KBM-7 (cell line): ENCODE measurements around the gene ENPP6.
"Not testable (repeated sequence)": the region's sequence is repeated elsewhere in the genome, so short reads cannot be mapped to it uniquely, and the experiment has no call there.

Experiments used
- DNase-seq: peaks from one replicate; pipeline ENCODE4 v3.0.0-alpha.2; 2015
- in situ Hi-C: fragments of 300-500 bp; cut with MboI; formaldehyde crosslinking; loops from 2 replicates; pipeline ENCODE4 v1.14.3; 2020; ENCODE audit warnings: low sequenced_read_pairs, low pct_unique_long_range_greater_than_20kb, mixed read lengths

ENPP6 gene

DNA sequence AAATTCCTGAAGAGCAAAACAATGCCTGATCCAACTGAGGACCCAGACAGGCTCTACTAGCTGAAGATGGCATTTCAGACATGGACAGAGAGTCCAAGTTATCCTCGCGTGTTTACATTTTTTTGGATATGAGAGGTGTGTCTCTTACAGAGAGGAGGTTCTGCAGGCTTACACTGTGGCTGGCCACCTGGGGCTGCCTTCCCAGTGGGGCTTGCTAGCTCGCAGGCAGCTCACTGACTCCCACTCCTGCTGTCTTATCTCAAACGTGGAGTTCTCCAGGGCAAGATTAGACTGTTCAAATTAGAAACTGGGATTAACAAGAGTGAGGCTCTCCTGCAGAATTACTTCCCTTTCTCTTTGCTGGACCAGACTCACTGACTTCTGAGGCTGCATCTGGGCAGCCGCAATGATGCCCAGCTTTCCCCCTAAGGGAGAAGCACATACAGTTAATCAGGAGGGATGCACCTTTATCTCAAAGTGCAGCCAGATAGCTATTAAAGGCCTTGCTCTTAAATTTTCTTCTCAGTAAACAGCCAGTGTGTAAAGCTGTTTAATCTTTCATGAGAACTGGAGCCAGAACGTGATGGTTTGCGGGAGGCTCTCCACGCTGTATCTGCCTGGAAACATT lies 123.0 kb downstream of the ENPP6 start:
- DNase-seq, result no peak
- in situ Hi-C loops, result no loop called here

DNA sequence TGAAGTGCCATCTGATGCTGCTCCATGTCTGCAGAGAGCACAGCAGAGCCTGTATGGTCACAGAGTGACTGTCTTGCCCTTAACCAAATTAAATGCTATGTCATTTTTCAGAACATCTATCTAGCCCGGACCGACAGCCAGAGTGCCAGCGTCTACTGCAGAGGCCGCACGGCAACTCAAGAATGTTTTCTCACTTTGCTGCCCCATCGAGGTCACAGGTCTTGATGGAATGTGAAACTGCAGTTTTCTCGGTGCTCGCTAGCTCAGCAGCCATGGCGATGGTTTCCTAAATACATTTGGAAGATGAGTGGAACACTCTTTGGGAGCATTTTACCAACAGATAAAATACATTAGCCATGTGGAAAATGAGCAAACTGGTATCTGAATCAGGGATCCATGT lies 125.7 kb downstream of the ENPP6 start:
- DNase-seq, result no peak
- in situ Hi-C loops, result no loop called here

DNA sequence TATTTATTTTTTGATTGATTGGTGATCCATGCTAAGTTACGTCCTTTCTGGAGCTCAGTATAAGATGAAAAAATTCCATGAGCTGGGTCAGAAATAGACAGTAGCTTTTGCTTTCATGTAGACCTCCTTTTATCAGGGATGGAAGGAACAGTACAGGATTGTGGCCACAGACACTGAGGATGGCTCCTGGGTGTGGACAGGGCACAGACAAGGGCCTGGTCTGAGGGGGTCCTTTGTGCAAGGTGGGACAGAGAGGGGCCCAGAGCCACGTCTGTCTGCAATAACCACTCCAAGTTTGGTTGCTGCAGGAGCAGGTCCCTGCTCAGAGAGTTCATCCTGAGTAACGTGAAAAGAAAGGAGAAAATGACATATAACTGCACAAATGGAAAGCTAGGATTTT lies 127.1 kb downstream of the ENPP6 start:
- in situ Hi-C loops, result no loop called here
- DNase-seq, result no peak

DNA sequence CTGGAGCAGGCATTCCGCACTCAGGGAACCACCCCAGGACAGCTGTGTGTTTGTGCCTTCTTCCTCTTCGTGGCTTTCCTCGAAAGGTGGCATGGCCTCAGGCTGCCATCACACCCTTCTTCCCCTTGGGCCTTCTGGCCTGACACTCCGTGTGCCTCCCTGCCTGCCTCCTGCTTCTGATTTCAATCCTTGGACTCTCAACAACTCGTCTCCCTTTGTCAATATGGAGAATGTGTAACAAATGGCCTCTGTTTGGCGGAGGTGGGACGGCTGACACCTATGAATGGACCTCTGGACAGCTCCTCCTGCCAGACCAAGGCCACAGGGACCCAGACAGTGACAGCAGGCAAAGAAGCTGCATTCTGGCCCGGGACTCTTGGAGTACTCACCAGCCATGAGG lies 137.0 kb downstream of the ENPP6 start:
- in situ Hi-C loops, result no loop called here
- no peak for DNase-seq

DNA sequence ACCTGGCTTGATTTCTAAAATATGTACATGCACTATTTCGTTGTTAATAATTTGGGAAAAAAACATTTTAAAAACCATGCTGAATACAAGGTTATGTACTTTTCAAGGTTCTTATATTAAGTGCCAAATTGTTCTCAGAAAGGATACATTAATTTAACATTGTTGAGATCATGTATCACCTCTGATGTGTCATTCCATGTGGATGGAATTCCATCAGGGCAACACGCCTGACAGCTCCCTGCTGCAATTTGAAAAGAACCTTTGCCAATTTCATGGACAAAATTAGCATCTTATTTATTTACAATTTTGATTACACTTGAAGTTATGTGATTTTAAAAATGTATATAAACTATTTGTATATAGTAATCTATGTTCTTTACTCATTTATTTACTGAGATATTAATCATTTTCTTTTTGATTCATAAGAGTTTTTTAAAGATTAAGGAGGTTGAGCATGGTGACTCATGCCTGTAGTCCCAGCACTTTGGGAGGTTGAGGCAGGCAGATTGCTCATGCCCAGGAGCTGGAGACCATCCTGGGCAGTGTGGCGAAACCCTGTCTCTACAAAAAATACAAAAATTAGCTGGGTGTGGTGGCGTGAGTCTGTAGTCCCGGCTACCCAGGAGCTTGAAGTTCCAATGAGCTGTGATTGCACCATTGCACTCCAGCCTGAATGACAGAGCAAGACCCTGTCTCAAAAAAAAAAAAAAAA lies 142.8 kb downstream of the ENPP6 start:
- DNase-seq, result no peak
- in situ Hi-C loops, result no loop called here

DNA sequence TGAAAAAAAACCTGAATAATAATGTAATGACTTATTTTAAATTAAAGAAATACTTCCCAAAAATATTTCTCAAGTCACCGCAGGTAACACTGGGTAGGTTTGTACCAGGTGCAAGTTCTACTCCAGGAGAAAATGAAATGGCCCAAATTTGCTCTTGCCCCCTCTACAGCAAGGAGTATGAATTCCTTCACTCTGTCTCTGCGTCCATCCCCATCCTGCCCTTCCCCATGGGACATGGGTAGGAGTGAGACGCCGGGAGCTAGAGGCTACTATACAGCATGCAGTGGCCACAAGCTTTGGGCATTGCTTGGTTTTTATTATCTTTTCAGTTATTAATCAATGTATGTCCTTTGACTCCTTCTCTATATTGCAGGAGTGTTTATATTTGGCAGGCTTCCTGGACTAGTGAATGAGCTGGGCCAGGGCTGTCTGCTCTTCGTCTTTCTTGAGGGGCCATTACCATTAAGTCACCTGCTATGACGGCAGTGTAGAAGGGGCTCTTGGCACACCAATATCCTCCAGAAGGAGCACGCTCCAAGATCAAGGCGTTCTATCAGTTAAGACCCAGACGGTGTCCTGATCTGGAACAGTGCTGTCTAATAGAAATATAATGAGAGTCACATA lies 149.6 kb downstream of the ENPP6 start:
- in situ Hi-C loops, result no loop called here

DNA sequence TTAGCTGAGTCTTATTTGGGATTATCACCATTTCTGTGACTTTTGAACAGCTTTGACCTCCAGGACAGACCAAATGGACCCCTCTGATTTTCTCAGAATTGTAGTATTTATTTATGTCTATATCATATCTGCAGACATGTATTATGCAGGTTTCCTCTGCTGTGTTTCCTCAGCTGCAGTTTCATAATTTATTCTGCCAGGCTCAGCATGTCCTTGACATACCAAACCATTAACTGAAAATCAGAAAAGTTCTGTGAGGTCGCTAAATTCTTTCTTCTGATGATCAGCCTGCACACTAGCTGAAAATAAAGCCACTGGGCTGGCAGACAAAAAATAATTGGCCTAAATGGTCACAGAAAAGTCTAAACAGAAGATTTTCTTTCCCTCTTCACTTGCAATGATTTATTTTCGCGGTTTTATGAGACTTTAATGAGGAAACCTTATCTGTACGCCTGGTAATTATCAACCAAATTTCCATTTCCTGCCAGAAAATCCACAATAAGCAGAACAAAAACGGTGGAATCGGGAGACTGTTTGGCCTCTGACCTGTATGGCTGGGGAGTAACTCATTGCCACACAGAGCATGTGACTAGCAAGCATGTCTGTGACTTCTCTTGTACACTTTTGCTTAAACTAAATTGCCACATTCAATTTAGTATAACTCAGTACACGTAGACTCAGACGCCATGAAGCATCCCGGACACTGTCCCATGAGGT lies 150.9 kb downstream of the ENPP6 start:
- no peak for DNase-seq
- in situ Hi-C loops, result no loop called here

More for the DNA sequence above, 149.6 kb downstream of the ENPP6 start:
- DNase-seq, result no peak

DNA sequence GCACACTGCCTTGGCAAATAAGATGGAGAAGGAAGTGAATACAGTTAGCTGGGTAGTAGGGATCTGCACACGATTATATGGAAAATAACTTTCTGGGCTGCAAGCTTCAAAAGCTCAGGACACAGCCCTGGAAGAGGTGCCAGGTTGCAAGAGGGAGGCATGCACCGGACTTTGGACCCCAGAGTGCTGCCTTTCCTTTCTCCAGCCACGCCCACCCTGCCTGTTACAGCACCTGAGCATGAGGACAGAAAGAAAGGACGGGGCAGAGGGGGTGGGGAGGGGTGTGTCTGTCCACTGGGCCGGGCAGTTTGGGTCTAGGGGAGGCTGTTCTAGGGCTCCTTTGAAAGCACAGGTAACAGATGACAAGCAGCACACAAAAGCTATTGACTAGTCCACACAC lies 152.8 kb downstream of the ENPP6 start:
- in situ Hi-C loops, result no loop called here
- DNase-seq, result no peak

DNA sequence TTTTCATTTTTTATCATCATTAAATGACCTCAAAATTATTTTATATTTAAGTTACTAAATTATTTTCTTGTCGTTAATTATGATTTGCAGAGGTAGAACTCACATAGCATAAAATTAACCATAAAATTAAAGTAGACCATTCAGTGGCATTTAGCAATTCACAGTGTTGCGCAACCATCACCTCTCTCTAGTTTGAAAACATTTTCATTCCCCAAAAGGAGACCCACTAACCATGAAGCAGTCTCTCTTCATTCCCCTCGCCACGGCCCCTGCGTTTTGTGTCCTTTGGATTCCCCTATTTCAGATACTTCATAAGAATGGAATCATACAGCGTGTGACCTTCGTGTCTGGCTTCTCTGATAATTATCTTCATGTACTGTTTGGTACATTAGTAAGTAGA lies 154.9 kb downstream of the ENPP6 start:
- in situ Hi-C loops, result no loop called here
- no peak for DNase-seq

DNA sequence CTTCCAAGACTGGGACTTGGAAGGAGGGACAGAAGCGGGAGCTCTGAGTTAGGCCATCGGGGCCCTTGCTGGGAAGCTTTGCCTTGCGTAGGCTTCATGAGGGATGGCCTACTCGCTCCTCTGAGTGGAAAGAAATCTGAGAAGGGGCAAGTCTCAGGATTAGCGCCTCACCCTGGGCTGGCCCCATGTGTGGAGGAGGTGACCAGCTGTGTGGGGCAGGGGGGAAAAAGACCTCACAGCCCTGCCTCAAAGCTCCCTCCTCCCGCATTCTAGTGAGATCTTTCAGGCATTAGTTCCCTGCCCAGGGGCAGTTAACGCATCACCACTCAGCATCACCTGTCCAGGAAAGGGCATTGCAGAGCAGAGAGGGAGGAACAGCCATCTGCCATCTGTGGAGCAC lies 156.1 kb downstream of the ENPP6 start:
- in situ Hi-C loops, result no loop called here
- no peak for DNase-seq

DNA sequence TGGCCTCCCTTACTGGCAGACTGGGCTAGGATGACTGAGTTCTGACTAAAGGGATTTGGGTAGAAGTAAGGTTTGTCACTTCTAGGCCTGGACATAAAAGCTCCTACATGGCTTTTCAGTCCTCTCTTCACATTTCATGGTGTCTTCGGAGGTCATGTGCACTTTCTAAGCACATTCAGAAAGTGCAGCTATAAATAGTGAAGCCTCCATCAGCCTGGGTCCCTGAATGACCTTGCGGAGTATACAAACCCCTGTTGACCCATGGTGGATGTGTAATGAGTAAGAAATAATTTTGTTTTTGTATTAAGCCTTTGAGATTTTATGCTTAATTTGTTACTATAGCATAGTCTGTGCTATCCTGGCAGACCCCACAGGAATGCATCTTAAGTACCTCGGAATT lies 158.6 kb downstream of the ENPP6 start:
- no peak for DNase-seq
- in situ Hi-C loops, result no loop called here

DNA sequence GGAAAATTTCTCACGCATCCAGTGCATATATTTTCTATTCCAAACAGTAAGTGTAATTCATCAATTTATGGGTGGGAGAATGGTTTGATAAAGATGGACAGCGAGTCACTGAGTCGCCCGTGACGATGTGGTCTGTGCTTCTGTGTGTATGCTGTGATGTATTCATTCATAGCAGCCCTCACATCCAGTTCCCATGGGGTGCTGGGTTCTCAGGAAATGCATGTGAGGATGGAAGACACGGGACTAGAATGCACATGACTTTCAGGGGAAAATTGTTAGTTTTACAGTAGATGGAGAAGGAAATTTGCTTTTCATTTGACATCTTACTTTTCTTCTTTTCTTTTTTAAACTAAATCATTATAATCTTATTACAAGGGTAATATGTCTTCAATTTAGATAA lies 159.6 kb downstream of the ENPP6 start:
- in situ Hi-C loops, result no loop called here

DNA sequence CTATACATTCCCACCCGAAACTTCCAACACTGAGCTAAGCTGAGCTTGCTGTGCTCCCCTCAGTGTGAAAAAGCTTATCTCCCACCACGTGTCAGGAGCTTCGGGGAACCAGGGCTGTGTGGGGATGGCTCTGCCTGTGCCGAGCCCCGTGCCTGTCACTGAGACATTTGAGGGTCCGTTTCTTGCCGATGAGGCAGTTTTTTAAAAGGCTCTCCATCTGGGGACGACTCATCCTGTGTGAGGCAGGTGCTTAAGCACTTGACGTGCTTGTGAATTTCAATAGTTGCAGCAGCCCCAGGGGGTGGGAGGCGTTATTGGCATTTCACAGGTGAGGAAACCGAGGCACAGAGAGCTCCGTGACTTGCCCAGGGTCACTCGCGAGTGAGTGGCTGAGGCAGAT lies 160.8 kb downstream of the ENPP6 start:
- no peak for DNase-seq
- in situ Hi-C loops, result no loop called here

More for the DNA sequence above, 159.6 kb downstream of the ENPP6 start:
- no peak for DNase-seq

DNA sequence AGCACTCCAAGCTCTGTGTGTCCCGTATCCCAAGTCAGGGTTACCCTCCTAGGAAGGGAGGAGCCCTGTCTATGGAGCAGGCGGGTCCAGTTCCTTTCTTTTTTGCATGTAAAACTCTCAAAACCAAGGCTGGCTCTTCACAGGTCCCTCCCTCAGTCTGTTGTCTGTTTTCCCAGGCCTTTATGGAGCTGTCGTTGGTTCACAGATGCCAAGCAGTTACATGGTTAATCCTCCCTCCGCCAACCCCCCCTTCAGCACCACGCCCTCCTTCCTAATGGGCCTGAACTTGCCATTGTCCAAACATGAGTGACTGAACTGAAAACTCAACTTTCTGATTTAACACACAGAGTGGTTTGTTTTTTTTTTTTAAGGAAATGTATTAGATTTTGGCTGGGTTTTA lies 164.2 kb downstream of the ENPP6 start:
- in situ Hi-C loops, result no loop called here
- DNase-seq, result no peak

DNA sequence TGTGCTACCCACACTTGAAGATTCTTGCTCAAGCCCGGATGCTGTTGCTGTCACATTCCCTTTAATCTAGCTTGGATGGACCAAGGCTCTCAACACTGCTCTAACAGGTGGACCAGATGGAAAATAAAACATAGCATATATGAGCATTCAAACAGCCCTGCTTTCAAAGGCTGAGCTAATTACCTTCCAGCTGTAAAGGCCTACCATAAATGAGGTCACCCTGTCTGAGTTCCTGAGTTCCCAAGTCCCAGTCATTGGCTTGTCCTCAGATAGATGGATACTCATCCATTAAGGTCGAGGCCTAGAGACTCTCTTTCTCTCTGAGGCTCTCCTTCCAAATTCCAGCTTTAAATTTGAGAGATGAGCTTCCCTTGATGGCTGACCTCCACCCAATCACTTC lies 165.1 kb downstream of the ENPP6 start:
- DNase-seq, result no peak
- in situ Hi-C loops, result no loop called here

DNA sequence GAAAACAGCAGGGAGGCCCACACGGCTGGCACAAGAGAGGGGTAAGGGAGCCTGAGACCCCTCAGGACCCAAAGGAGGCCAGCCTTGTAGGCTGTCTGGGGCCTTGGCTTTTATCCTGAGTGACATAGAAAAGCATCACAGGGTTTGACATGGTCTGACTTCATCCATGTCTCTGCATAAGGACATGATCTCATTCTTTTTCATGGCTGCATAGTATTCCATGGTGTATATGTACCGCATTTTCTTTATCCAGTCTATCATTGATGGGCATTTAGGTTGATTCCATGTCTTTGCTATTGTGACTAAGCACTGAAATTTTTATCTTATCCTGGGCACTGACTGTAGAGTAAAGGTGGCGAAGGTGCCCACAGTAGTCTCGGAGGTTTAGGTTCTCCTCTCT lies 166.4 kb downstream of the ENPP6 start:
- in situ Hi-C loops, result not testable (repeated sequence)

DNA sequence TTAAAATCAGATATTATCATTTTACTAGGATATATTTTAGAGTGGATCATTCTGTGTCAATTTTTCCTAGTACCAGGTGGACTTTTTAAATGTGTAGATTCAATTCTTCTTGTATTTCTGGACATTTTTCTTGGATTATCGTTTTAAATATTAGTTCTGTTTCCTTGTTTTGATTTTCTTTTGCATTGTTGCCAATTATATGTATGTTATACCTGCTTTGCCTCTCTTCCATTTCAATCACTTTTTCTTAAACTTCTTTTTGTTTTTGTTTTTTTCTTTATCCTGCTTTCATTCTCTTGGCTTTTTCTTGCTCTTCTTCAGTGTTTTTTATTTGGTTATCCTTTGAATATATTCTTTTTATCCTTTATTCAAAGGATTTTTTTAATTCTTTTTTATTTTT lies 171.5 kb downstream of the ENPP6 start:
- no peak for DNase-seq
- in situ Hi-C loops, result no loop called here

More for the DNA sequence above, 166.4 kb downstream of the ENPP6 start:
- DNase-seq, result not testable (repeated sequence)

DNA sequence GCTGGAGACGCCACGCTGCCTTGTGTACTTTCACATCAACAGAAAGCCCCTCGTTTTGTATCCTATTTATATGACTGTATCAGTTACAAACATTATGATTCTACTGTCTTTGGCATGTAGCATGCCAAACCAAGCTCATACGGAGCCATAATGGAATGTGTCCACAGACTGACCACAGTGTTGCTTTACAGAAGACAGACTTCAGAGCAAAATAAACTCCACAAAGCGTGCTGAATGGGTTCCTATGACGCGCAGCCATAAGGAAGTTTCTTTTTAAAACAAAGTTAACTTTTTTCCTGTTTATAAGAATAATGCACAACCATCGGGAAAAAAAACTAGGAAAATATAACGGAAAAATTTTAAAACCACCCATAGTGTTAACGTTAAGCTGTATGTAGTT lies 176.5 kb downstream of the ENPP6 start:
- in situ Hi-C loops, result no loop called here
- no peak for DNase-seq

DNA sequence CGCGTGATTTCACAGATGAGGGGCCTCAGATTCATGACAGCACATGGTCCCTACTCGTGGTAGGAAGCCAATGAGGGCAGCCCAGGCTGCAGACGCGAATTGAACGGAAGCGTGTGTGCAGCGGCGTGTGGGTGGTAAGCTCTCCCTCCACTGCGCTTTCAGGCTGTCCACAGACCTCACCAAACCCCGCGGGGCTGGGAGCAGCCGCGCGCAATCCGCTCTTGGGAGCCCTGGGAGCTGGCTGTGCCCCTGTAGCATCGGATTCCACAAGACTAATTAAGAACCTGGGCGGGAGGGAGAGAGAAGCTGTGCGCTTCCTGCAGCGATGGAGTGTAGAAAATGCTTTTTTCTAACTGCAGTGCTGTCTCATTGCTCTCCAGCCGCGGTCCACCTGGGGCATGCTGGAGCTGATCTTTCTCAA lies 177.7 kb downstream of the ENPP6 start:
- in situ Hi-C loops, result no loop called here
- DNase-seq, result no peak
